HCT116 (cell line): ENCODE measurements around the gene ZNF524. TPM values are rescaled to one million over a fixed set of nuclear protein-coding genes. Genes with fewer than 3 reads are reported as not detected.

ENCODE experiments used
- ATAC-seq: fragments of 200-7000 bp; cut with Tn5 transposase; 2 replicates; pipeline ENCODE4 v1.9.1; 2020; ENCODE audit warnings: mild to moderate bottlenecking, moderate library complexity
- BruUV-seq: library from RNA; stranded (reverse); fragments of 400-500 nt; replicated peaks from 2 replicates; lab custom pipeline; 2021; lab: Mats Ljungman, UMichigan
- CTCF ChIA-PET: fragments of 300-600 bp; sonication (Branson Sonifier 250); formaldehyde crosslinking; loops from one replicate; lab custom pipeline; 2021; ENCODE audit warnings: antibody characterized with exemption; lab: Charles Lee
- POLR2A ChIA-PET: fragments of 300-600, 350-600 bp; sonication (Branson Sonifier 250); formaldehyde crosslinking; loops from one replicate; lab custom pipeline; 2021; ENCODE audit warnings: antibody characterized with exemption; lab: Charles Lee
- RAD21 ChIA-PET, 2 experiments: fragments of 300-600 bp; sonication (Branson Sonifier 250); formaldehyde crosslinking; loops; one replicate each; lab custom pipeline; 2023; ENCODE audit warnings: low total read pairs in 2 of 2; ENCODE audit not compliant: uncharacterized antibody in 2 of 2, unreplicated experiment in 2 of 2, low non-redundant PET in 1 of 2; lab: Charles Lee
- DNase-seq: peaks from one replicate; pipeline ENCODE4 v3.0.0-alpha.2; 2010; ENCODE audit warnings: low read depth, low spot score
- H2AFZ ChIP-seq: fragments of 200-600 bp; shearing (Covaris generic), sonication (generic); 2 replicates; pipeline ENCODE4 v1.6.1; 2017; ENCODE audit warnings: low read depth, mixed run types, mixed read lengths, antibody characterized with exemption, low read length; ENCODE audit not compliant: poor library complexity, severe bottlenecking
- H3K27ac ChIP-seq: 2 replicates; pipeline ENCODE4 v1.5.1; 2012; ENCODE audit warnings: low read depth, low read length
- H3K27me3 ChIP-seq: fragments of 200-600 bp; sonication (generic); 2 replicates; pipeline ENCODE4 v1.6.1; 2016; ENCODE audit warnings: mixed run types, low read length, mixed read lengths; ENCODE audit not compliant: insufficient read depth
- H3K36me3 ChIP-seq, 2 experiments: fragments of 200-500 bp in 1 of 2; fragments of 200-600 bp in 1 of 2; sonication (Bioruptor generic) in 1 of 2; sonication (generic) in 1 of 2; 2 replicates each; pipeline versions ENCODE4 v1.5.1 to v1.6.1; 2014 to 2016; ENCODE audit warnings: low read length in 2 of 2, inconsistent platforms in 1 of 2, mixed read lengths in 1 of 2, mixed run types in 1 of 2; ENCODE audit not compliant: insufficient read depth in 2 of 2, control insufficient read depth in 1 of 2
- H3K4me1 ChIP-seq, 2 experiments: fragments of 200-600 bp in 1 of 2; sonication (generic) in 1 of 2; 2 replicates each; pipeline versions ENCODE4 v1.5.1 to v1.6.1; 2012 to 2017; ENCODE audit warnings: low read length in 2 of 2, inconsistent platforms in 1 of 2, mild to moderate bottlenecking in 1 of 2, mixed read lengths in 1 of 2, mixed run types in 1 of 2, moderate library complexity in 1 of 2; ENCODE audit not compliant: insufficient read depth in 2 of 2, control insufficient read depth in 1 of 2
- H3K4me2 ChIP-seq: fragments of 200-600 bp; sonication (generic); 2 replicates; pipeline ENCODE4 v1.6.1; 2017; ENCODE audit warnings: mixed run types, low read length, mixed read lengths
- H3K4me3 ChIP-seq, 2 experiments: fragments of 200-600 bp in 1 of 2; sonication (generic) in 1 of 2; replicated peaks in 1 of 2; 2 replicates each; pipeline ENCODE4 v1.5.1; 2011 to 2016; ENCODE audit warnings: low read length in 2 of 2, control low read depth in 1 of 2, low read depth in 1 of 2, mild to moderate bottlenecking in 1 of 2, mixed read lengths in 1 of 2, mixed run types in 1 of 2
- H3K79me2 ChIP-seq: fragments of 200-600 bp; sonication (generic); 2 replicates; pipeline ENCODE4 v1.6.1; 2017; ENCODE audit warnings: mild to moderate bottlenecking, mixed run types, low read length, moderate library complexity, mixed read lengths; ENCODE audit not compliant: insufficient read depth
- H3K9ac ChIP-seq: fragments of 200-600 bp; sonication (generic); 2 replicates; pipeline ENCODE4 v1.6.1; 2016; ENCODE audit warnings: low read length, mixed read lengths
- H3K9me2 ChIP-seq: fragments of 200-600 bp; sonication (generic), shearing (Covaris generic); 2 replicates; pipeline ENCODE4 v1.6.1; 2017; ENCODE audit warnings: mixed run types, mild to moderate bottlenecking, moderate library complexity; ENCODE audit not compliant: insufficient read depth
- H3K9me3 ChIP-seq, 2 experiments: fragments of 200-500 bp in 1 of 2; fragments of 200-600 bp in 1 of 2; sonication (Bioruptor generic) in 1 of 2; sonication (generic) in 1 of 2; 2 replicates each; pipeline ENCODE4 v1.6.1; 2014 to 2017; ENCODE audit warnings: low read length in 2 of 2, mixed read lengths in 2 of 2, inconsistent platforms in 1 of 2, low read depth in 1 of 2, mild to moderate bottlenecking in 1 of 2, mixed run types in 1 of 2, moderate library complexity in 1 of 2; ENCODE audit not compliant: control insufficient read depth in 1 of 2, insufficient read depth in 1 of 2
- H4K20me1 ChIP-seq: fragments of 200-600 bp; sonication (generic), shearing (Covaris generic); 2 replicates; pipeline ENCODE4 v1.6.1; 2017; ENCODE audit warnings: mixed run types, mild to moderate bottlenecking, moderate library complexity; ENCODE audit not compliant: insufficient read depth
- CEBPB ChIP-seq: IDR thresholded peaks from 2 replicates; pipeline ENCODE4 v1.6.1; 2012; ENCODE audit warnings: low read depth
- POLR2A ChIP-seq: IDR thresholded peaks from 2 replicates; pipeline ENCODE4 v1.7.0; 2011; ENCODE audit warnings: borderline replicate concordance; ENCODE audit not compliant: insufficient read depth, insufficient read length; ENCODE audit errors: extremely low read depth
- POLR2AphosphoS5 ChIP-seq: IDR thresholded peaks from 2 replicates; pipeline ENCODE4 v1.6.1; 2011; ENCODE audit warnings: mild to moderate bottlenecking, low read depth, low read length, moderate library complexity
- RAD21 ChIP-seq: IDR thresholded peaks from 2 replicates; pipeline ENCODE4 v1.6.1; 2012; ENCODE audit warnings: low read depth, mild to moderate bottlenecking
- SP1 ChIP-seq: IDR thresholded peaks from 2 replicates; pipeline ENCODE4 v1.6.1; 2012; ENCODE audit warnings: low read depth
- ZFX ChIP-seq: fragments of 450-650 bp; IDR thresholded peaks from 2 replicates; pipeline ENCODE4 v1.6.1; 2017
- intact Hi-C: fragments of 100-400 bp; cut with micrococcal nuclease; formaldehyde crosslinking; loops from 2 replicates; pipeline ENCODE4 v1.10.0; 2022
- total RNA-seq: library from RNA; stranded (reverse); gene quantifications from one replicate; pipeline ENCODE4 v1.2.1, GENCODE V29; 2021; ENCODE audit not compliant: unreplicated experiment
- TF ChIP-seq, protein P1 (sequence below): IDR thresholded peaks from 2 replicates; pipeline ENCODE4 v1.6.1; 2012
- TF ChIP-seq, protein P2 (sequence below): IDR thresholded peaks from 2 replicates; pipeline ENCODE4 v1.6.1; 2012; ENCODE audit warnings: low read depth

Gene ZNF524
- total RNA-seq, 1 experiment from 2014 or later = 17.2 TPM

DNA sequence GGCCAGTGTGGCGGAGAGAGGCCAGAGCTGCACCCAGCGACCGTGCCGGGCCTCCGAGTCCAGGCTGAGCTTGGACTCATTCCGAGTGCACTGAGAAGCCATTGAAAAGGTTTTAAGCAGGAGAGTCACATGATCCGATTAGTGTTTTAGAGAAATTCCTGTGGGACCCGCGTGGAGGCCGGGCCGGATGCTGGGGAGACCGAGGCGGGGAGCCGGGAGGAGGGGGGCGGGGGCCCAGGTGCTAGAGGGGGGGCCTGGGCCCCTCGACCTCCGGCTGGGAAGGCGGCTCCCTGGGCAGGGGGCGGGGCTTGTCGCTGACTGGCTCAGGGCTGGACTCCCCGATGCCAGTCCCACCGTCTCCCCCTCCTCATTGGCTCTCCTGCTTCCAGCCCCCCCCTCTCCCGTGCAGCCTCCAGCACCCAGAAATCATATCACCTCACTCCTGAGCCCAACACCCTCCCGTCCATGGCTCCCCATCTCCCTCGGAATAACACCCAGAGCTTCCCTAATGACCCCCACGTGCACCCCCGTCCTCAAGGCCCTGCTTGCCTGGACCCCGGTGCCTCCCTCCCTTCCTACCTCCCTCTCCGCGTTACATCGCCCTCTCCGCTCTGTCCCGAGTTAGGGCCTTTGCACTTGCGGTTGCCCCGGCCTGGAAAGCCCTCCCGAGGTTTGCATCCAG lies 14.3 kb upstream of the ZNF524 start:
- ChIA-PET RAD21 (no interaction called here), POLR2A (no interaction called here), CTCF (no interaction called here)
- Histone ChIP-seq H2AFZ (no peak overlapping the region), H3K9me2 (no peaks in the 10 kb centered on the region), H3K9ac (no peak overlapping the region), H3K9me3 (no peaks in the 10 kb centered on the region), H3K27me3 (no peaks in the 10 kb centered on the region), H3K4me1 (peaks cover 14 to 22% of the 10 kb centered on the region in 2 experiments), H3K4me2 (no peak overlapping the region), H3K79me2 (no peaks in the 10 kb centered on the region), H3K27ac (no peak overlapping the region), H4K20me1 (no peaks in the 10 kb centered on the region), H3K36me3 (no peaks in the 10 kb centered on the region), H3K4me3 (no peak overlapping the region)
- intact Hi-C loops = loop anchor here (5.0 kb wide), 1 partner anchor 38 kb away; the partner anchor contains the start of gene SBK3
- TF ChIP-seq POLR2AphosphoS5 = no peak
- no peak for TF ChIP-seq CEBPB
- TF ChIP-seq, protein P1, sequence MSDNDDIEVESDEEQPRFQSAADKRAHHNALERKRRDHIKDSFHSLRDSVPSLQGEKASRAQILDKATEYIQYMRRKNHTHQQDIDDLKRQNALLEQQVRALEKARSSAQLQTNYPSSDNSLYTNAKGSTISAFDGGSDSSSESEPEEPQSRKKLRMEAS = no peak
- no peak for TF ChIP-seq RAD21
- TF ChIP-seq ZFX = no peak
- TF ChIP-seq SP1 = no peak
- BruUV-seq = no TSS peak
- DNase-seq (no peak), ATAC-seq (no peak)

DNA sequence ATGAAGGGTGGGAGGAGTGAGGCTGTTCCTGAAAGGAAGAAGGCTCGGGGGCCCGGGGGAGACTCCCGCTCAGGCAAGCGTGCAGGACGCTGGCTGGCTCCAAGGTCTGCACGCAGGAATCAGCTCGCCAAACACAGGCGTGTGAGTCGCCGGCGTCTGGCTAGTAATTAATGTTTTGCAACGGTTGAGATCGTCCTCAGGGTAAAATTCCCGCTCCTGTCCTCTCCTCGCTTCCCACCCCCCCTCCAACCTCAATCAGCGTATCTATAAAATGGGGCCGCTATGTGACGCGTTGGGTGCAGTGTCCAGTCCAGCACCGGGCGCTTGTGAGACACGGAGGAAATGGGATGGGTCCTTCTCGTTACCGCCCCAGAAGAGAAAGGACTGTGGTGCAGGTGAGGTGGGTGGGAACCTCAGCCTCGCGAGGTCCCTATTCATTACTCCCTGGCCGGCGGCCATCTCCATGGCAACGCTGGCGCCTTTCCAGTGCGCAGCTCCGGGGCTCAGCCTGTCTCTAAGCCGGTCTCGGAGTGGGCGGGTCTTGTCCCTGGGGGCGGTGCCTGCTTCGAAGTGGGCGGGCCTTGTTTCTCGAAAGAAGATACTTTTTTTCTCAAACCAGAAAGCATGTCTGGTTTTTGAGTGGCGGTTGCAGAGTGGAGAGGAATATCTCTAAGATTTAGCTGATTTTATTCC lies 13.0 kb upstream of the ZNF524 start:
- H2AFZ ChIP-seq = peak overlapping the region; percentile 98
- H3K9me2 ChIP-seq = no peaks in the 10 kb centered on the region
- CTCF ChIA-PET = interaction anchor here (1.0 to 1.8 kb wide), 2 partner anchors 12 to 19 kb away, joined by 3 to 4 read pairs; partner anchors contain the start of gene FIZ1
- no peaks in the 10 kb centered on the region for H3K79me2 ChIP-seq
- no peaks in the 10 kb centered on the region for H4K20me1 ChIP-seq
- peaks cover 11 to 22% of the 10 kb centered on the region in 2 experiments for H3K4me1 ChIP-seq
- H3K36me3 ChIP-seq = no peaks in the 10 kb centered on the region
- no peak overlapping the region; the same call in 1 of the 2 replicates for H3K27ac ChIP-seq
- BruUV-seq = no TSS peak
- RAD21 ChIA-PET = interaction anchor here in 1 of 2 experiments (0.9 kb wide), 1 partner anchor 17 kb away, joined by 3 read pairs; no protein-coding TSS in a partner anchor
- H3K9me3 ChIP-seq = no peaks in the 10 kb centered on the region
- ATAC-seq = peak; percentile 94
- TF ChIP-seq POLR2AphosphoS5 (peak; percentile 39; the same call in 1 of the 2 replicates), POLR2A (no peak)
- TF ChIP-seq, protein P2, sequence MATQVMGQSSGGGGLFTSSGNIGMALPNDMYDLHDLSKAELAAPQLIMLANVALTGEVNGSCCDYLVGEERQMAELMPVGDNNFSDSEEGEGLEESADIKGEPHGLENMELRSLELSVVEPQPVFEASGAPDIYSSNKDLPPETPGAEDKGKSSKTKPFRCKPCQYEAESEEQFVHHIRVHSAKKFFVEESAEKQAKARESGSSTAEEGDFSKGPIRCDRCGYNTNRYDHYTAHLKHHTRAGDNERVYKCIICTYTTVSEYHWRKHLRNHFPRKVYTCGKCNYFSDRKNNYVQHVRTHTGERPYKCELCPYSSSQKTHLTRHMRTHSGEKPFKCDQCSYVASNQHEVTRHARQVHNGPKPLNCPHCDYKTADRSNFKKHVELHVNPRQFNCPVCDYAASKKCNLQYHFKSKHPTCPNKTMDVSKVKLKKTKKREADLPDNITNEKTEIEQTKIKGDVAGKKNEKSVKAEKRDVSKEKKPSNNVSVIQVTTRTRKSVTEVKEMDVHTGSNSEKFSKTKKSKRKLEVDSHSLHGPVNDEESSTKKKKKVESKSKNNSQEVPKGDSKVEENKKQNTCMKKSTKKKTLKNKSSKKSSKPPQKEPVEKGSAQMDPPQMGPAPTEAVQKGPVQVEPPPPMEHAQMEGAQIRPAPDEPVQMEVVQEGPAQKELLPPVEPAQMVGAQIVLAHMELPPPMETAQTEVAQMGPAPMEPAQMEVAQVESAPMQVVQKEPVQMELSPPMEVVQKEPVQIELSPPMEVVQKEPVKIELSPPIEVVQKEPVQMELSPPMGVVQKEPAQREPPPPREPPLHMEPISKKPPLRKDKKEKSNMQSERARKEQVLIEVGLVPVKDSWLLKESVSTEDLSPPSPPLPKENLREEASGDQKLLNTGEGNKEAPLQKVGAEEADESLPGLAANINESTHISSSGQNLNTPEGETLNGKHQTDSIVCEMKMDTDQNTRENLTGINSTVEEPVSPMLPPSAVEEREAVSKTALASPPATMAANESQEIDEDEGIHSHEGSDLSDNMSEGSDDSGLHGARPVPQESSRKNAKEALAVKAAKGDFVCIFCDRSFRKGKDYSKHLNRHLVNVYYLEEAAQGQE = no peak
- no peaks in the 10 kb centered on the region for H3K27me3 ChIP-seq
- peak overlapping the region; percentile 80 for H3K4me2 ChIP-seq
- intact Hi-C loops = loop anchor here (5.0 kb wide), 1 partner anchor 40 kb away; the partner anchor contains the start of gene SBK3
- H3K4me3 ChIP-seq = peak overlapping the region; percentile 23 to 28
- H3K9ac ChIP-seq = 0 out of 2 replicates have a peak overlapping the region, but pooled peaks have one; percentile 26
- POLR2A ChIA-PET = interaction anchor here (1.9 kb wide), 1 partner anchor 12 kb away, joined by 6 read pairs; the partner anchor contains the start of gene FIZ1
- peak; percentile 85 for DNase-seq
